Subcutaneous adipose tissue (tissue), 4 donors: ENCODE data around the gene MICU1. TPM values are rescaled to one million over a fixed set of nuclear protein-coding genes. Genes with fewer than 3 reads are reported as not detected.

Experiments
- total RNA-seq, 4 donors: library from RNA; depleted of rRNA; stranded (reverse); fragments of >200 nt; gene quantifications; one replicate each; pipeline ENCODE4 v1.1.0, GENCODE V29; 2016
- TF ChIP-seq, protein P1 (sequence below): fragments of 450-650 bp; IDR thresholded peaks from one replicate; pipeline ENCODE4 v1.5.1; 2016; ENCODE audit warnings: low read depth, mild to moderate bottlenecking, control low read depth, antibody characterized with exemption, moderate library complexity

Gene MICU1
- total RNA-seq, 4 donors from 2014 or later, result 26.9 to 42.5 (median 34.9) TPM

DNA sequence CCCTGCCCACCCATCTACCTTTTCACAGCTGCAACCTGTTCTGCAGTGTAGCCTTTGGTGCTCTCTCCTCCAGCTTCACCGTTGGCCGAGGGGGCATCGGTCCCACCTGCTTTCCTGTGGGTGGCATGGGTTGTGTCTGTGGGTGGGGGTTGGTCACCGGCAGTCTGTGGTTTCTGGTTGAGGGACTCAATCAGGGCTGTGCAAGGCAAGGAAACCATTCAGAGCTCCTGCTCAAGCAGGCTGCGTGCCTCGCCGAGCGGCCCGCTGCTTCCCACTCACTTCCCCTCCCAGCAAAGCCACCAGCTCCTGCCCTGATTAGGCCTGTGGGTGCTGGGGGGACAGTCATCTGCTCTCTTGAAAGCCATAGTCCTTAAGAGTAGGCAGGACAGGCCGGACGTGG lies 280.9 kb downstream of the MICU1 start:
- TF ChIP-seq, protein P1, sequence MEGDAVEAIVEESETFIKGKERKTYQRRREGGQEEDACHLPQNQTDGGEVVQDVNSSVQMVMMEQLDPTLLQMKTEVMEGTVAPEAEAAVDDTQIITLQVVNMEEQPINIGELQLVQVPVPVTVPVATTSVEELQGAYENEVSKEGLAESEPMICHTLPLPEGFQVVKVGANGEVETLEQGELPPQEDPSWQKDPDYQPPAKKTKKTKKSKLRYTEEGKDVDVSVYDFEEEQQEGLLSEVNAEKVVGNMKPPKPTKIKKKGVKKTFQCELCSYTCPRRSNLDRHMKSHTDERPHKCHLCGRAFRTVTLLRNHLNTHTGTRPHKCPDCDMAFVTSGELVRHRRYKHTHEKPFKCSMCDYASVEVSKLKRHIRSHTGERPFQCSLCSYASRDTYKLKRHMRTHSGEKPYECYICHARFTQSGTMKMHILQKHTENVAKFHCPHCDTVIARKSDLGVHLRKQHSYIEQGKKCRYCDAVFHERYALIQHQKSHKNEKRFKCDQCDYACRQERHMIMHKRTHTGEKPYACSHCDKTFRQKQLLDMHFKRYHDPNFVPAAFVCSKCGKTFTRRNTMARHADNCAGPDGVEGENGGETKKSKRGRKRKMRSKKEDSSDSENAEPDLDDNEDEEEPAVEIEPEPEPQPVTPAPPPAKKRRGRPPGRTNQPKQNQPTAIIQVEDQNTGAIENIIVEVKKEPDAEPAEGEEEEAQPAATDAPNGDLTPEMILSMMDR, result no peak

DNA sequence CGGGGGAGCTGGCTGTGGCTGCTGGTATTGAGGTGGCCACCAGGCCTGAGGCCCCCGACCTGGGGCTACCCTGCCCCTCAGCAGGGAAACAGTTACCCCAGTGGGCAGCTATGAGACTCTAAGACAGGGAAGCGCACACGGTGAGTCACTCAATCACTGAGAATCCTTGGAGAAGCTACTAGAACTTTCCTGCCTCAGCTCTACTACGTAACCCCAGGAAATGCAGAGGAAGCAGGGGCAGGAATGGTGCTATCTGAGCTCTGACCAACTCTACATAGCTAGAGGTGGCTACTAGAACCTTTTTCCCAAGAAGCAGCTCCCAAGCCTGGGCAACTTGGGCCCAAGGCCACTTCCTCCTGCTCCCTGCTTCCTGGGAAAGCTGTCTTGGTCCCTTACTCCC lies 283.0 kb downstream of the MICU1 start:
- TF ChIP-seq, protein P1, result no peak

DNA sequence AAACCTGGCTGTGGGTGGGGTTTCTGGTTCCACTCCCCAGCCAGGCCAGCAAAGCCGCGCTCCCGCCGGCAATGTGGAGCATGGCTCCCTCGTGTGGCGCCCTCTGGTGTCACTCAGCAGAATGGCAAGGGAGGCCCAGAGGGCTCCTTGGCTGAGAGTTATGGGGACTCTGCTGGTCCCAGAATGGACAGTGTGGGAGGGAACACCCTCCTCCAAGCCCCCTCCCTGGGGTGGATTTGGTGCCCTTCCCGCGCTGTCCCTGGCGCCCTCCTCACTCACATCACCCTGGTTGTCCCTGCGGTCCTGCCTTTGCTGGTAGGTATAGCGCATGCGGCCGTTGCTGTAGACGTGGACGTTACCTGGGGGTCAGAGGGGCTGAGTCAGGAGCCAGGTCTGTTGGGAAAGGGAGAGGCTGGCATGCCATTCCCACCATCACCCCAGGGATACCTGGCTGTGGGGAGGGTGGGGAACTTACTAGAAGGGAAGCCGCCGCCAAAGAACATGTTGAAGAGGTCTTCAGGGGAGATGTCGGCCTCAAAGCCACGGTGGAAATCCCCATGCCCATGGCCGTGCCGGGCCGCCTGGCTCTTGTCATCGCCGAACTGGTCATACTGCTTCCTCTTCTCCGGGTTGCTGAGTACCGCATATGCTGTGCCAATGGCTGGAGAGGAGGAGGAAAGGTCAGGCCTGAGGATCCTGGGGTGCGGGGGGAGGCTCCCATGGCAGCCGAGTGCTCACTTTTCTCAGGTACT lies 285.2 kb downstream of the MICU1 start:
- TF ChIP-seq, protein P1, result no peak

DNA sequence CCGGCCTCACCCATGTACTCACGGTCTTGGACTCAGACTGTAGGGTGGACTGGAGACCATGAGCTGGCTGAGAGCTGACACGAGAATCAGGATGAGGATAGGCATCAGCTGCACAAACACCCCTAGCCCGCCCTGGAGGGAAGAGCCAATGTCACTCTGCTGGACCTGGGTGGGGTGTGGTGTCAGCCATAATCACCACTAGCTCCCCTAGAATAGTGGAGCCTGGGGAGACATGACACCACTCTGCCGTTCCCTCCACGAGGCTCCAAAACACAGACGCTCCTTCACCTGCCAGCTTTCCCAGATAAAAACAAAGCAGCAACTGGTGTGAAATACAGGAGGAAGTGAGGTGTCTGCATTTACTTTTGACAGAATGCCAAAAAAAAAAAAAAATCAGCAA lies 287.7 kb downstream of the MICU1 start:
- TF ChIP-seq, protein P1, result no peak

DNA sequence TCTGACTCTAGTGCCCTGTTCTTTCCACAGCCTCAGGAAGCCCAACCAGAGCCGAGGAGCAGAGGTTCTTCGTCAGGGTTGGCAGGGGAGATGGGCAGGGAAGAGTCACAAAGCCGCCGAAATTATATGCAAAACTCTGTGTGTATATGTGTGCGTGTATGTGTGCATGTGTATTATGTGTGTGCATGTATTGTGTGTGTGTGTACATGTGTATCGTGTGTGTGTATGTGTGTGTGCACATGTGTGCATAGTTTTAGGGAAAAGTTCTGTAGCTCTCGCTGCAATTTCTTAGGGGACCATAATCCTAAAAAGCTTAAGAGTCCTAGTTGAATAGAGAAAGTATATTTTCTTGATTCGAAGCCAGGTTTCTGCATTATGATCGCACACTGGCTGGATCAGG lies 288.2 kb downstream of the MICU1 start:
- TF ChIP-seq, protein P1, result no peak

GRCh38 chr10:72337039-72337629 lies 288.7 kb downstream of the MICU1 start:
- TF ChIP-seq, protein P1, result no peak

DNA sequence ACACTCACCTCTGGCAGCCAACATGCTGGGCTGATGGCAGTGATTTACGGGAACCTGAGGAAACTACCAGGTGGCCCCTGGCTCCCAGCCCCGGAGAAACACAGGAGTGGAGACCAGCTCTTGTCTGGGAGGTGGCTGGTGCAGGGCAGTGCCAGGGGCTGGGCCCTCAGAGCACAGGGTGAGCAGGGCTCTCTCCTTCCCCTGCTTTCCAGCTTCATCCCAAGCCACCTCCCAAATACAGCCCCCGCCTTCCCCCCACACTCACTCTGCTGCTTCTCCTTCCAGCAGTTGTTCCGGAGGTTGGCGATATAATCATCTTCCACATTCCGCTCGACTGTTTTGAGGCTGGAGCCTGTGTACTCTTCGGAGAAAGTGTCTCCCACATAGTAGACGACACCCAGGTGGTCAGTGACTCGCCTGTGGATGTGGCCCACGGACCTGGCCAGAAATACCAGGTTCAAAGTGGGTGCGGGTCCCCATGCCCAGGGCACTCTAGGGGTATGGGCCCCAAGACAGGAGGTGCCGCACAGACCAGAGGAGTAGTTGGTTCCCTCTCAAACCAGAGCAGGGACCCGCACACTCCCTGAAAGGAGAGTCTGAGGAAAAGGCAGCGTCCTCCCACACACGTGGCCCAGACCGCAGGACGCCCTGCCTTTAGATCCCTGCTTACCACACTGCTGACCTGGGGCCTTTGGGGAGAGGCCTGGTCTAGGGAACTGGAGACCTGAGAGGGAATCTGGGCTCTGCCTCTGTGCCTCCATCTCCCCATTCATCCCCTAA lies 289.4 kb downstream of the MICU1 start:
- TF ChIP-seq, protein P1, result no peak
